ENCODE measurements around the gene FZD1. TPM values are rescaled to one million over a fixed set of nuclear protein-coding genes. Genes with fewer than 3 reads are reported as not detected.

FZD1 gene
- total and polyA plus RNA-seq, 2 of the 8 experiments (the other 6 are each of a cell fraction or from before 2014, with no cell fraction given) = 0.62 to 0.91 TPM

- Histone ChIP-seq H3K23me2 (ENCODE audit: low read depth, low read length) (no peaks in the 10 kb centered on the region; the same call in 1 of the 2 replicates), H2BK5ac (ENCODE audit: low read depth, low read length) (no peak overlapping the region), H3K9ac (replicated peaks in 1 of 4; ENCODE audit: extremely low read depth in 1 of 4, low read depth in 3 of 4, low read length in 3 of 4) (no peak overlapping the region), H2BK120ac (replicated peaks; ENCODE audit: low read depth, low read length) (no peak overlapping the region), H2BK15ac (ENCODE audit: low read length) (no peak overlapping the region), H4K91ac (replicated peaks; ENCODE audit: insufficient read length, low read length) (no peak overlapping the region), H3K4ac (replicated peaks; ENCODE audit: insufficient read length, low read depth, low read length) (no peak overlapping the region), H3K14ac (ENCODE audit: insufficient read length) (no peak overlapping the region), H3K4me1 (replicated peaks in 1 of 4; ENCODE audit: control insufficient read depth in 3 of 4, insufficient read depth in 4 of 4, low read length in 3 of 4) (no peaks in the 10 kb centered on the region), H3K4me3 (ENCODE audit: extremely low read depth in 1 of 4, insufficient read depth in 2 of 4, low read depth in 3 of 4, low read length in 4 of 4) (no peak overlapping the region), H2BK12ac (ENCODE audit: low read depth, low read length) (no peak overlapping the region), H3K79me2 (ENCODE audit: control insufficient read depth in 1 of 2, insufficient read depth in 2 of 2, low read length in 2 of 2) (no peaks in the 10 kb centered on the region), H3K56ac (replicated peaks; ENCODE audit: insufficient read length, low read depth, low read length) (no peak overlapping the region), H2BK20ac (ENCODE audit: low read length) (no peak overlapping the region), H2AK5ac (ENCODE audit: low read depth, low read length) (no peak overlapping the region), H3K27ac (ENCODE audit: low read depth, low read length) (no peak overlapping the region), H3K9me3 (ENCODE audit: insufficient read depth in 2 of 2, low read depth in 1 of 2, low read length in 1 of 2) (no peaks in the 10 kb centered on the region), H4K5ac (ENCODE audit: insufficient read length, low read depth, low read length) (no peak overlapping the region), H3K18ac (ENCODE audit: extremely low read depth, low read length) (no peak overlapping the region), H2AFZ (ENCODE audit: low read length) (no peak overlapping the region), H3K23ac (ENCODE audit: insufficient read length) (no peak overlapping the region), H3K4me2 (ENCODE audit: insufficient read depth in 1 of 2, low read depth in 2 of 2, low read length in 2 of 2) (no peak overlapping the region), H3K27me3 (replicated peaks in 1 of 4; ENCODE audit: control insufficient read depth in 3 of 4, extremely low read depth in 1 of 4, insufficient read depth in 3 of 4, low read length in 3 of 4) (no peaks in the 10 kb centered on the region), H3K79me1 (ENCODE audit: low read depth, low read length) (no peaks in the 10 kb centered on the region), H4K8ac (ENCODE audit: extremely low read depth, insufficient read depth, low read length) (no peak overlapping the region), H4K20me1 (replicated peaks in 1 of 2; ENCODE audit: control insufficient read depth in 1 of 2, insufficient read depth in 2 of 2, low read length in 2 of 2) (no peaks in the 10 kb centered on the region), H3K36me3 (ENCODE audit: control insufficient read depth in 2 of 4, insufficient read depth in 4 of 4, low read length in 3 of 4) (no peaks in the 10 kb centered on the region)
- 78% methylated on average over 1 of the region's 1 CpG; no CpG with 5 or more reads in 1 of the 2 experiments for WGBS, 2 experiments (ENCODE audit: extremely low coverage in 1 of 2, insufficient coverage in 1 of 2, insufficient read length in 1 of 2, insufficient replicate concordance in 2 of 2, low coverage in 1 of 2, low lambda C conversion rate in 2 of 2, missing lambda C conversion rate in 1 of 2)
- ChIA-PET POLR2A (ENCODE audit: partially characterized antibody) (no interaction called here), CTCF (ENCODE audit: partially characterized antibody) (interaction anchor here (0.8 to 1.7 kb wide), 5 partner anchors 9 to 322 kb away, joined by 3 to 4 read pairs (median 4); no protein-coding TSS in a partner anchor)
- FAIRE-seq (no peak), DNase-seq (ENCODE audit: low read depth in 1 of 2, low spot score in 2 of 2) (no peak)
- no peak for TF ChIP-seq PHF8 (conservative IDR thresholded peaks at IDR 0.05; ENCODE audit: low read depth, low read length)
- no peak for TF ChIP-seq JUN (IDR thresholded peaks at IDR 0.05; ENCODE audit: low read depth, low read length)
- TF ChIP-seq CTCF (IDR thresholded peaks at IDR 0.05; ENCODE audit: control extremely low read depth in 1 of 3, insufficient read depth in 1 of 3, low read depth in 1 of 3, low read length in 3 of 3) = no peak
- no peak for TF ChIP-seq GTF2F1 (IDR thresholded peaks at IDR 0.05; ENCODE audit: borderline replicate concordance, low read depth, low read length)
- TF ChIP-seq TAF1 (IDR thresholded peaks at IDR 0.05; ENCODE audit: low read depth, low read length) = no peak
- no peak for TF ChIP-seq ASH2L (IDR thresholded peaks at IDR 0.05; ENCODE audit: low read length)
- TF ChIP-seq CHD1 (IDR thresholded peaks at IDR 0.05; ENCODE audit: low read depth, low read length) = no peak
Observed at GRCh38 chr7:91316426-91316825, 52.2 kb downstream of the FZD1 start.
